Measurements from ENCODE around the gene CGB7. TPM values are rescaled to one million over a fixed set of nuclear protein-coding genes. Genes with fewer than 3 reads are reported as not detected.

Gene CGB7
- total and polyA plus RNA-seq, 9 of the 15 experiments (the other 6 are each of a cell fraction or from before 2014, with no cell fraction given), result not detected

- no peak for TF ChIP-seq CHAMP1 (IDR thresholded peaks at IDR 0.05)
- no peak for TF ChIP-seq ZNF436 (CRISPR knock-in tag; IDR thresholded peaks at IDR 0.05)
- no peak for TF ChIP-seq ZSCAN29 (IDR thresholded peaks at IDR 0.05)
- no peak for TF ChIP-seq E2F8 (IDR thresholded peaks at IDR 0.05; ENCODE audit: low read depth, partially characterized antibody)
- no peak for TF ChIP-seq ETV6 (IDR thresholded peaks at IDR 0.05; ENCODE audit: borderline replicate concordance in 1 of 2, low read depth in 2 of 2, low read length in 1 of 2)
- TF ChIP-seq ETV6 (CRISPR knock-in tag; IDR thresholded peaks at IDR 0.05; ENCODE audit: borderline replicate concordance), result no peak
- no peak for TF ChIP-seq FOXA1 (IDR thresholded peaks at IDR 0.05; ENCODE audit: borderline replicate concordance)
- no peak for TF ChIP-seq MCM3 (IDR thresholded peaks at IDR 0.05)
- TF ChIP-seq TSHZ1 (CRISPR knock-in tag; IDR thresholded peaks at IDR 0.05), result no peak
- peak; percentile 61; the same call in 1 of the 2 replicates for TF ChIP-seq POLR2G (IDR thresholded peaks at IDR 0.05; ENCODE audit: low read depth, low read length)
- no peak for TF ChIP-seq NFATC3 (IDR thresholded peaks at IDR 0.05)
- TF ChIP-seq ZBTB43 (CRISPR knock-in tag; IDR thresholded peaks at IDR 0.05), result no peak
- TF ChIP-seq ZNF584 (CRISPR knock-in tag; IDR thresholded peaks at IDR 0.05; ENCODE audit: low read depth), result no peak
- TF ChIP-seq NKRF (IDR thresholded peaks at IDR 0.05; ENCODE audit: borderline replicate concordance), result no peak
Measured at GRCh38 chr19:49014123-49014869, 43.3 kb downstream of the CGB7 start (continued).
